ENCODE data around the gene GOLGA6L25. TPM values are rescaled to one million over a fixed set of nuclear protein-coding genes. Genes with fewer than 3 reads are reported as not detected.
"Not testable (repeated sequence)": the region's sequence is repeated elsewhere in the genome, so short reads cannot be mapped to it uniquely, and the experiment has no call there.

Gene GOLGA6L25
- total RNA-seq (2011; cell fraction: chromatin; rRNA removed; ENCODE audit: low replicate concordance), result not detected in 2 replicates
- not detected in 2 replicates for total RNA-seq (2011; cell fraction: nucleolus; rRNA removed)
- not detected in 2 replicates for total RNA-seq (2011; cell fraction: nucleoplasm; rRNA removed)
- not detected in 2 replicates for total RNA-seq (2014; rRNA removed)
- total RNA-seq (2014; rRNA removed; fragmentation: Illumina TruSeq; extraction: Trizol), result not detected in 2 replicates
- total RNA-seq (2015; rRNA removed; fragmentation: Illumina TruSeq; extraction: Trizol), result not detected in 2 replicates
- not detected in 2 replicates for total RNA-seq (2021)
- not detected in 2 replicates for polyA plus RNA-seq (2011; rRNA removed)
- not detected in 2 replicates for polyA plus RNA-seq (2011; cell fraction: cytosol; rRNA removed)
- not detected in 2 replicates for polyA plus RNA-seq (2011; cell fraction: nucleus; rRNA removed)
- polyA plus RNA-seq (2012), result 0.08 and 0.10 TPM in 2 replicates
- not detected in 2 replicates for polyA plus RNA-seq (2014; fragmentation: Illumina TruSeq; extraction: Trizol)
- polyA plus RNA-seq (2014; fragmentation: Nextera tagmentation; extraction: Ambion mirVana), result not detected
- not detected in 2 replicates for polyA plus RNA-seq (2014; rRNA removed)
- not detected in 2 replicates for polyA minus RNA-seq (2011; rRNA and poly(A)+ RNA removed)
- not detected in 2 replicates for polyA minus RNA-seq (2011; cell fraction: cytosol; rRNA and poly(A)+ RNA removed)
- polyA minus RNA-seq (2011; cell fraction: nucleus; rRNA and poly(A)+ RNA removed), result not detected in 2 replicates
- Bru-seq, nascent RNA, result percentile 10 among the genes with signal in this experiment
- BruChase-seq, experiment 1, labeled RNA remaining after a 2-hour chase, result not detected
- BruChase-seq, experiment 2, labeled RNA remaining after a 6-hour chase, result not detected
- long read RNA-seq, experiment 1, result 0 reads
- long read RNA-seq, experiment 2, result 0 reads
- long read RNA-seq, experiment 3, result 0 reads

- BruUV-seq (replicated peaks); H3K4me3 ChIP-seq; H4K20me1 ChIP-seq (replicated peaks; ENCODE audit: control insufficient read depth, insufficient read depth, low read length); POLR2A ChIA-PET; H3K36me3 ChIP-seq (ENCODE audit: control insufficient read depth, insufficient read depth, low read length); H3K9me1 ChIP-seq (ENCODE audit: control insufficient read depth, insufficient read depth, low read length); H3K4me1 ChIP-seq (replicated peaks in 1 of 2; ENCODE audit: control insufficient read depth in 2 of 2, insufficient read depth in 2 of 2, low read length in 2 of 2); in situ Hi-C loops (cut with MboI); H3K4me2 ChIP-seq (ENCODE audit: insufficient read depth, low read length); H3K9ac ChIP-seq (ENCODE audit: insufficient read depth in 1 of 2, low read depth in 2 of 2, low read length in 2 of 2); H3K27me3 ChIP-seq (ENCODE audit: control insufficient read depth in 2 of 2, insufficient read depth in 2 of 2, low read length in 2 of 2); H2AFZ ChIP-seq (ENCODE audit: low read depth, low read length); DNase-seq (ENCODE audit: extremely low read depth in 1 of 4, low spot score in 3 of 4); H3K79me2 ChIP-seq (ENCODE audit: control insufficient read depth, insufficient read depth, low read length); CTCF ChIA-PET (ENCODE audit: low intra/inter-chr PET ratio); ATAC-seq; H3K9me3 ChIP-seq (replicated peaks; ENCODE audit: control insufficient read depth, insufficient read depth, low read depth, low read length); FAIRE-seq; intact Hi-C loops (cut with micrococcal nuclease); H3K27ac ChIP-seq (ENCODE audit: extremely low read depth, low read depth, low read length): not testable (repeated sequence)
- no CpG with 5 or more reads among the region's 7 CpGs for WGBS (ENCODE audit: insufficient coverage, low coverage, missing lambda C conversion rate)
Observed at GRCh38 chr15:28553268-28553667, at the start of gene GOLGA6L25. Gene GOLGA6L25, plus strand, starts transcription at chr15:28553568. Its CDS starts 61 bp downstream, at chr15:28553629.

- H3K9ac ChIP-seq (ENCODE audit: insufficient read depth in 1 of 2, low read depth in 2 of 2, low read length in 2 of 2); H3K79me2 ChIP-seq (ENCODE audit: control insufficient read depth, insufficient read depth, low read length); intact Hi-C loops (cut with micrococcal nuclease); POLR2A ChIA-PET; H3K4me3 ChIP-seq; H2AFZ ChIP-seq (ENCODE audit: low read depth, low read length); H3K36me3 ChIP-seq (ENCODE audit: control insufficient read depth, insufficient read depth, low read length); H4K20me1 ChIP-seq (replicated peaks; ENCODE audit: control insufficient read depth, insufficient read depth, low read length); H3K9me3 ChIP-seq (replicated peaks; ENCODE audit: control insufficient read depth, insufficient read depth, low read depth, low read length); H3K9me1 ChIP-seq (ENCODE audit: control insufficient read depth, insufficient read depth, low read length); DNase-seq (ENCODE audit: extremely low read depth in 1 of 4, low spot score in 3 of 4); H3K4me1 ChIP-seq (replicated peaks in 1 of 2; ENCODE audit: control insufficient read depth in 2 of 2, insufficient read depth in 2 of 2, low read length in 2 of 2); H3K27ac ChIP-seq (ENCODE audit: extremely low read depth, low read depth, low read length); H3K27me3 ChIP-seq (ENCODE audit: control insufficient read depth in 2 of 2, insufficient read depth in 2 of 2, low read length in 2 of 2); in situ Hi-C loops (cut with MboI); BruUV-seq (replicated peaks); H3K4me2 ChIP-seq (ENCODE audit: insufficient read depth, low read length); CTCF ChIA-PET (ENCODE audit: low intra/inter-chr PET ratio); FAIRE-seq: not testable (repeated sequence)
- WGBS (ENCODE audit: insufficient coverage, low coverage, missing lambda C conversion rate), result no CpG with 5 or more reads among the region's 63 CpGs
- peak; percentile 59 for ATAC-seq
Observed at GRCh38 chr15:28508217-28508889, 45.0 kb upstream of the GOLGA6L25 start.

- H3K27me3 ChIP-seq (ENCODE audit: control insufficient read depth in 2 of 2, insufficient read depth in 2 of 2, low read length in 2 of 2); H3K4me2 ChIP-seq (ENCODE audit: insufficient read depth, low read length); H4K20me1 ChIP-seq (replicated peaks; ENCODE audit: control insufficient read depth, insufficient read depth, low read length); H3K27ac ChIP-seq (ENCODE audit: extremely low read depth, low read depth, low read length); H3K4me1 ChIP-seq (replicated peaks in 1 of 2; ENCODE audit: control insufficient read depth in 2 of 2, insufficient read depth in 2 of 2, low read length in 2 of 2); FAIRE-seq; CTCF ChIA-PET (ENCODE audit: low intra/inter-chr PET ratio); in situ Hi-C loops (cut with MboI); H2AFZ ChIP-seq (ENCODE audit: low read depth, low read length); DNase-seq (ENCODE audit: extremely low read depth in 1 of 4, low spot score in 3 of 4); POLR2A ChIA-PET; ATAC-seq; H3K4me3 ChIP-seq; H3K36me3 ChIP-seq (ENCODE audit: control insufficient read depth, insufficient read depth, low read length); BruUV-seq (replicated peaks); H3K9ac ChIP-seq (ENCODE audit: insufficient read depth in 1 of 2, low read depth in 2 of 2, low read length in 2 of 2); H3K79me2 ChIP-seq (ENCODE audit: control insufficient read depth, insufficient read depth, low read length); intact Hi-C loops (cut with micrococcal nuclease); H3K9me1 ChIP-seq (ENCODE audit: control insufficient read depth, insufficient read depth, low read length); H3K9me3 ChIP-seq (replicated peaks; ENCODE audit: control insufficient read depth, insufficient read depth, low read depth, low read length): not testable (repeated sequence)
- WGBS (ENCODE audit: insufficient coverage, low coverage, missing lambda C conversion rate), result no CpG with 5 or more reads among the region's 22 CpGs
Observed at GRCh38 chr15:28514128-28514527, 39.2 kb upstream of the GOLGA6L25 start.
